Measurements from ENCODE around the gene ROR2. TPM values are rescaled to one million over a fixed set of nuclear protein-coding genes. Genes with fewer than 3 reads are reported as not detected.

Gene ROR2
- total and polyA plus RNA-seq, 2 experiments from 2014 or later, result 8.1 to 18.8 TPM

DNA sequence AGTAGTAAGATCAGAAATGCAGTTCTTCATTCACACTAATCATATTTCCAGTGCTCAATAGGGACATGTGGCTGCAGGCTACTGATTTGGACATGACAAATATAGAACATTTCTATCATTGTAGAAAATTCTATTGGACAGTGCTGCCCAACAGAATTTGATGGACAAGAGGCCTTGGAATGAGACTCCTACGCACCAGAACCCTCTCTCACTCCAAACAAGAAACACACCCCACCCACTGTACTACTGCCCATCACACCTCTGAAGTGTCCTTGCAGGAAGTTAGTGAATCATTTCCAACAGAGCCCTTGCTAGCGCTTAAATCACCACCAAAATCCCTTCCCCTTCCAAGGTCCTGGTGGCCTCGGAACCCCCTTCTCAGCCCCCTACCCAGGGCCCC, 66.5 kb downstream of the ROR2 start:
- Histone ChIP-seq H3K4me3 (no peak overlapping the region), H3K4me2 (no peak overlapping the region), H4K20me1 (replicated peaks; ENCODE audit: insufficient read depth) (no peaks in the 10 kb centered on the region), H3K27me3 (ENCODE audit: insufficient read depth) (peaks cover 22% of the 10 kb centered on the region), H3K4me1 (ENCODE audit: insufficient read depth) (peaks cover 35% of the 10 kb centered on the region), H3K36me3 (ENCODE audit: insufficient read depth) (no peaks in the 10 kb centered on the region), H3K79me2 (replicated peaks; ENCODE audit: insufficient read depth) (no peaks in the 10 kb centered on the region; the same call in 1 of the 2 replicates), H3K9me2 (ENCODE audit: insufficient read depth) (0 out of 2 replicates have a peak, but pooled peaks cover 6% of the 10 kb centered on the region), H3F3A (replicated peaks; ENCODE audit: low read depth) (no peaks in the 10 kb centered on the region), H3K27ac (ENCODE audit: low read depth) (no peak overlapping the region), H2AFZ (no peak overlapping the region)
- no peaks in the 10 kb centered on the region for H3K9me3 Mint-ChIP-seq
- peaks cover 34% of the 10 kb centered on the region for H3K27me3 Mint-ChIP-seq (ENCODE audit: insufficient read depth, low read depth, poor library complexity)
- no peak for TF ChIP-seq ZNF331 (CRISPR knock-in tag; IDR thresholded peaks at IDR 0.05; ENCODE audit: low read depth)
- TF ChIP-seq, protein P1, sequence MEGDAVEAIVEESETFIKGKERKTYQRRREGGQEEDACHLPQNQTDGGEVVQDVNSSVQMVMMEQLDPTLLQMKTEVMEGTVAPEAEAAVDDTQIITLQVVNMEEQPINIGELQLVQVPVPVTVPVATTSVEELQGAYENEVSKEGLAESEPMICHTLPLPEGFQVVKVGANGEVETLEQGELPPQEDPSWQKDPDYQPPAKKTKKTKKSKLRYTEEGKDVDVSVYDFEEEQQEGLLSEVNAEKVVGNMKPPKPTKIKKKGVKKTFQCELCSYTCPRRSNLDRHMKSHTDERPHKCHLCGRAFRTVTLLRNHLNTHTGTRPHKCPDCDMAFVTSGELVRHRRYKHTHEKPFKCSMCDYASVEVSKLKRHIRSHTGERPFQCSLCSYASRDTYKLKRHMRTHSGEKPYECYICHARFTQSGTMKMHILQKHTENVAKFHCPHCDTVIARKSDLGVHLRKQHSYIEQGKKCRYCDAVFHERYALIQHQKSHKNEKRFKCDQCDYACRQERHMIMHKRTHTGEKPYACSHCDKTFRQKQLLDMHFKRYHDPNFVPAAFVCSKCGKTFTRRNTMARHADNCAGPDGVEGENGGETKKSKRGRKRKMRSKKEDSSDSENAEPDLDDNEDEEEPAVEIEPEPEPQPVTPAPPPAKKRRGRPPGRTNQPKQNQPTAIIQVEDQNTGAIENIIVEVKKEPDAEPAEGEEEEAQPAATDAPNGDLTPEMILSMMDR (conservative IDR thresholded peaks at IDR 0.05; ENCODE audit: low read depth in 2 of 2), result no peak
- TF ChIP-seq EZH2 (IDR thresholded peaks at IDR 0.05; ENCODE audit: low read depth, unreplicated experiment), result no peak
- no peak for TF ChIP-seq ZNF114 (CRISPR knock-in tag; IDR thresholded peaks at IDR 0.05)
- TF ChIP-seq REST (IDR thresholded peaks at IDR 0.05; ENCODE audit: unreplicated experiment), result no peak
- TF ChIP-seq JUNB (IDR thresholded peaks at IDR 0.05; ENCODE audit: unreplicated experiment), result no peak
- H3K4me3 Mint-ChIP-seq, result no peak overlapping the region
- DNase-seq (ENCODE audit: low spot score), result no peak
- no peak overlapping the region for H3K27ac Mint-ChIP-seq
- H3K4me1 Mint-ChIP-seq, result peaks cover 34% of the 10 kb centered on the region
- ATAC-seq, result no peak
- peaks cover 8% of the 10 kb centered on the region for H3K36me3 Mint-ChIP-seq (ENCODE audit: low read depth)

- TF ChIP-seq, protein P1 (conservative IDR thresholded peaks at IDR 0.05; ENCODE audit: low read depth in 2 of 2), result peak in 1 of 2 experiments; percentile 49; a peak in 2 of 4 replicates
- no peak for TF ChIP-seq EZH2 (IDR thresholded peaks at IDR 0.05; ENCODE audit: low read depth, unreplicated experiment)
- Mint-ChIP-seq H3K36me3 (ENCODE audit: low read depth) (peaks cover 8% of the 10 kb centered on the region), H3K27ac (no peak overlapping the region), H3K4me1 (peaks cover 29% of the 10 kb centered on the region), H3K9me3 (no peaks in the 10 kb centered on the region), H3K27me3 (ENCODE audit: insufficient read depth, low read depth, poor library complexity) (peaks cover 25% of the 10 kb centered on the region), H3K4me3 (no peak overlapping the region)
- DNase-seq (ENCODE audit: low spot score), result no peak
- Histone ChIP-seq H3K36me3 (ENCODE audit: insufficient read depth) (no peaks in the 10 kb centered on the region), H3K9me2 (ENCODE audit: insufficient read depth) (0 out of 2 replicates have a peak, but pooled peaks cover 6% of the 10 kb centered on the region), H2AFZ (no peak overlapping the region), H3F3A (replicated peaks; ENCODE audit: low read depth) (no peaks in the 10 kb centered on the region), H3K79me2 (replicated peaks; ENCODE audit: insufficient read depth) (no peaks in the 10 kb centered on the region; the same call in 1 of the 2 replicates), H3K27me3 (ENCODE audit: insufficient read depth) (peaks cover 14% of the 10 kb centered on the region), H4K20me1 (replicated peaks; ENCODE audit: insufficient read depth) (no peaks in the 10 kb centered on the region), H3K4me3 (no peak overlapping the region), H3K27ac (ENCODE audit: low read depth) (no peak overlapping the region), H3K4me2 (no peak overlapping the region), H3K4me1 (ENCODE audit: insufficient read depth) (peaks cover 35% of the 10 kb centered on the region)
- no peak for ATAC-seq
Measured at GRCh38 chr9:91882627-91883026, 67.4 kb downstream of the ROR2 start.

Data from GM23338 (cell line).